Neural progenitor cell (in vitro differentiated cells): ENCODE data around the gene ARMH3.

Experiments
- EZH2 ChIP-seq: fragments of 200-600 bp; sonication (generic); IDR thresholded peaks from 2 replicates; pipeline ENCODE4 v1.6.1; 2017; ENCODE audit warnings: antibody characterized with exemption, mild to moderate bottlenecking, moderate library complexity
- TF ChIP-seq, protein P1 (sequence below): fragments of 200-600 bp; sonication (generic); IDR thresholded peaks from 2 replicates; pipeline ENCODE4 v1.5.1; 2017; ENCODE audit warnings: antibody characterized with exemption, mild to moderate bottlenecking

DNA sequence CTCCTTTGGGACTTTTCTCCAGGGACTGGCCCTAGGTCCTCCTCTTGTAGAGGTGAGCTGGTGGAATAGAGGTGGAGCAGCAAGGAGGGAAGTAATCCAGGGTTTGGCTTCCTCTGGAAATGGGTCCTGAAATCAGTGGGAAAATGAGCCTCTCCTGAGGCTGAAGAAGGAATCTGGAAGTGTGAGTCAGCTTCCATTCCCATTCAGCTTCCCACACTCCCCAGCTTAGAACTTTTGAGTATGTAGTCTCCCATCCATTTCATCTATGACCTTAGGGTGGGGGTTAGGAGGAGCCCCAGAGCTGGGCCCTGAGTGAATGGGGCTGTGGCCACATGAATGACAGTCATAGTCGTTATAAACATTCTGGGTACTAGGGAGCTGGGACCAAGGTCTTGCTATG lies 46.4 kb upstream of the ARMH3 start:
- TF ChIP-seq, protein P1, sequence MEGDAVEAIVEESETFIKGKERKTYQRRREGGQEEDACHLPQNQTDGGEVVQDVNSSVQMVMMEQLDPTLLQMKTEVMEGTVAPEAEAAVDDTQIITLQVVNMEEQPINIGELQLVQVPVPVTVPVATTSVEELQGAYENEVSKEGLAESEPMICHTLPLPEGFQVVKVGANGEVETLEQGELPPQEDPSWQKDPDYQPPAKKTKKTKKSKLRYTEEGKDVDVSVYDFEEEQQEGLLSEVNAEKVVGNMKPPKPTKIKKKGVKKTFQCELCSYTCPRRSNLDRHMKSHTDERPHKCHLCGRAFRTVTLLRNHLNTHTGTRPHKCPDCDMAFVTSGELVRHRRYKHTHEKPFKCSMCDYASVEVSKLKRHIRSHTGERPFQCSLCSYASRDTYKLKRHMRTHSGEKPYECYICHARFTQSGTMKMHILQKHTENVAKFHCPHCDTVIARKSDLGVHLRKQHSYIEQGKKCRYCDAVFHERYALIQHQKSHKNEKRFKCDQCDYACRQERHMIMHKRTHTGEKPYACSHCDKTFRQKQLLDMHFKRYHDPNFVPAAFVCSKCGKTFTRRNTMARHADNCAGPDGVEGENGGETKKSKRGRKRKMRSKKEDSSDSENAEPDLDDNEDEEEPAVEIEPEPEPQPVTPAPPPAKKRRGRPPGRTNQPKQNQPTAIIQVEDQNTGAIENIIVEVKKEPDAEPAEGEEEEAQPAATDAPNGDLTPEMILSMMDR = no peak
- TF ChIP-seq EZH2 = no peak
